ENCODE data around the gene GLIPR1L2.

GRCh38 chr12:75390156-75390898 is 562 bp upstream of the GLIPR1L2 start:
- TF ChIP-seq POLR2AphosphoS5 (IDR thresholded peaks at IDR 0.05) (no peak), CTCF (IDR thresholded peaks at IDR 0.05) (no peak)
